Dendritic cell treated with granulocyte-macrophage colony-stimulating factor and Interleukin-4, amounts not matched to agents 40 ng/mL and 50 ng/mL, for 4 days (primary cell): ENCODE results near the gene LENG8.
"Not testable (repeated sequence)": the region's sequence is repeated elsewhere in the genome, so short reads cannot be mapped to it uniquely, and the experiment has no call there.

Source experiments
- H3K27ac Mint-ChIP-seq: one replicate; pipeline ENCODE4 v1.8.0; 2022; ENCODE audit warnings: mild to moderate bottlenecking, mixed read lengths
- H3K27me3 Mint-ChIP-seq: one replicate; pipeline ENCODE4 v1.8.0; 2022; ENCODE audit warnings: mild to moderate bottlenecking, mixed read lengths
- H3K36me3 Mint-ChIP-seq: one replicate; pipeline ENCODE4 v1.8.0; 2022; ENCODE audit warnings: low read depth, mixed read lengths
- H3K4me1 Mint-ChIP-seq: one replicate; pipeline ENCODE4 v1.8.0; 2022; ENCODE audit warnings: low read depth, mixed read lengths
- H3K4me3 Mint-ChIP-seq: one replicate; pipeline ENCODE4 v1.8.0; 2022; ENCODE audit warnings: mild to moderate bottlenecking, moderate library complexity, mixed read lengths
- H3K9me3 Mint-ChIP-seq: one replicate; pipeline ENCODE4 v1.8.0; 2022; ENCODE audit warnings: mixed read lengths
- intact Hi-C: fragments of 100-400 bp; cut with micrococcal nuclease; formaldehyde crosslinking; loops from one replicate; pipeline ENCODE4 v1.15.0; 2022

Gene LENG8

DNA sequence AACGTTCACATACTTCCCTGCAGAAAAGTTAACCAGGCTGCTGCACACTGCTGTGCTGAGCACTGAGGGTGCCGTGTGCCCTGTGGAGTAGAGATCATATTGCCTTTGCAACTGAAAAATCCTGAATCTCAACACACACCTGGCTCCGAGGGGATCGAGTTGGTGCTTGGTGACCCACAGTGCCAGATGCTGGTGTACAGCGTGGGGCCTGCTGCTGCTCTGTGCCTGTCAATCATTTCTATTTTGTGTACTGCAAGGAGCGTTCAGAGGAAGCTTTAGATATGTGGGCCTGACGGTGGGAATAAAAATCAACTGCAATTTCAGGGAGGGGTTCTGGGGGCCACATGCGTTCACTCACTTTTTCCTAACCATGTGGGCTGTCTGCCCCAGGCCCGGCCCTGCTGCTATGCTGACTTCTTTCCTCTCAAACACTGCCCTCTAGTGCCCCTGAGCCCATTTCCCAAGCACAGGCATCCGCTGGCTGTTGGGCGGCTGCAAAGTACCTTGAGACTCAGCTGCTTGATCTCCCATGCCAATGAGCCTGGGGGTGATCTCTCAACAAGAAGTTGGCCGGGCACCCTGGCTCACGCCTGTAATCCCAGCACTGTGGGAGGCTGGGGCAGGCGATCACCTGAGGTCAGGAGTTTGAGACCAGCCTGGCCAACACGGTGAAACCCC, 9.7 kb upstream of the LENG8 start:
- H3K27me3 Mint-ChIP-seq = peaks cover 6% of the 10 kb centered on the region

DNA sequence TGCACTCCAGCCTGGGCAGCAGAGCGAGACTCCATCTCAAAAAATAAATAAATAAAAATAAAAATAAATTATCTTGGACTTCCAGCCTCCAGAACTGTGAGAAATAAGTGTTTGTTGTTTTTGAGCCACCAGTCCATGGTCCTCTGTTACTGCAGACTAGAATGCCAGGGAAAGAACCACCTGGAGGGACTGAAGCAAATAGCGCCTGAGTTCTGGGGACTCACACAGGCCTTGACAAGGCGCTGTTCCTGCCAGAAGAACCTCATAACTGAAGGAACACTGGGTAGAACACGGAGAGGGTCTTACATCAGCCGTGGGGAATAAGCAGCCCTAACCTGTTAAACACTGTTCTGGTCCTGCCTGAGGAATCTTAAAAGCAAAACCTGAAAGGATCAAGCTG, 8.4 kb upstream of the LENG8 start:
- intact Hi-C loops = no loop called here
- Mint-ChIP-seq H3K4me3 (no peak overlapping the region), H3K9me3 (no peaks in the 10 kb centered on the region), H3K27me3 (no peaks in the 10 kb centered on the region), H3K4me1 (peaks cover 15% of the 10 kb centered on the region), H3K36me3 (peaks cover 91% of the 10 kb centered on the region), H3K27ac (no peak overlapping the region)

More for the DNA sequence above, 9.7 kb upstream of the LENG8 start:
- H3K9me3 Mint-ChIP-seq = no peaks in the 10 kb centered on the region
- intact Hi-C loops = no loop called here
- no peak overlapping the region for H3K27ac Mint-ChIP-seq
- no peak overlapping the region for H3K4me3 Mint-ChIP-seq
- peaks cover 86% of the 10 kb centered on the region for H3K36me3 Mint-ChIP-seq
- peaks cover 20% of the 10 kb centered on the region for H3K4me1 Mint-ChIP-seq

DNA sequence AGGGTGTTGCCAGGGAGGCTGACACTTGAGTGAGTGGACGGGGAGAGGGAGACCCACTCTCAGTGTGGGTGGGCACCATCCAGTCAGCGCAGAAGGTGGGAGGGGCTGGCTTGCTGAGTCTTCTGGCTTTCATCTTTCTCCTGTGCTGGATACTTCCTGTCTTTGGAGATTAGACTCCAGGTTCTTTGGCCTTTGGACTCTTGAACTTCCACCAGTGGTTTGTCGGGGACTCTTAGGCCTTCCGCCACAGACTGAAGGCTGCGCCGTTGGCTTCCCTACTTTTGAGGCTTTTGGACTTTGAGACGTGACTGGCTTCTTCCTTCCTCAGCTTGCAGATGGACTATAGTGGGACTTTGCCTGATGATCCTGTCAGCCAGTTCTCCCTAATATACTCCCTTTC, 4.3 kb upstream of the LENG8 start:
- peaks cover 19% of the 10 kb centered on the region for H3K4me1 Mint-ChIP-seq
- intact Hi-C loops = no loop called here
- no peaks in the 10 kb centered on the region for H3K9me3 Mint-ChIP-seq
- no peak overlapping the region for H3K27ac Mint-ChIP-seq
- no peaks in the 10 kb centered on the region for H3K27me3 Mint-ChIP-seq
- H3K36me3 Mint-ChIP-seq = peaks cover 78% of the 10 kb centered on the region
- no peak overlapping the region for H3K4me3 Mint-ChIP-seq

DNA sequence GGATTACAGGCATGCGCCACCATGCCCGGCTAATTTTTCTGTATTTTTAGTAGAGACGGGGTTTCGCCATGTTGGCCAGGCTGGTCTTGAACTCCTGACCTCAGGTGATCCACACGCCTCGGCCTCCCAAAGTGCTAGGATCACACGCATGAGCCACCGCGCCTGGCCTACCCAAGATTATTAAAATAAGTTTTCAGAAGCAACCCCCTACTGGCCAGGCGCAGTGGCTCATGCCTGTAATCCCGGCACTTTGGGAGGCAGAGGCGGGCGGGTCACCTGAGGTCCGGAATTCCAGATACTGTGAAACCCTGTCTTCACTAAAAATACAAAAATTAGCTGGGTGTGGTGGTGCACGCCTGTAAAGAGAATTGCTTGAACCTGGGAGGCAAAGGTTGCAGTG, 2.6 kb upstream of the LENG8 start:
- H3K27ac Mint-ChIP-seq, H3K27me3 Mint-ChIP-seq, H3K9me3 Mint-ChIP-seq, H3K4me3 Mint-ChIP-seq, intact Hi-C loops: not testable (repeated sequence)
- H3K36me3 Mint-ChIP-seq = peaks cover 78% of the 10 kb centered on the region
- peaks cover 35% of the 10 kb centered on the region for H3K4me1 Mint-ChIP-seq

DNA sequence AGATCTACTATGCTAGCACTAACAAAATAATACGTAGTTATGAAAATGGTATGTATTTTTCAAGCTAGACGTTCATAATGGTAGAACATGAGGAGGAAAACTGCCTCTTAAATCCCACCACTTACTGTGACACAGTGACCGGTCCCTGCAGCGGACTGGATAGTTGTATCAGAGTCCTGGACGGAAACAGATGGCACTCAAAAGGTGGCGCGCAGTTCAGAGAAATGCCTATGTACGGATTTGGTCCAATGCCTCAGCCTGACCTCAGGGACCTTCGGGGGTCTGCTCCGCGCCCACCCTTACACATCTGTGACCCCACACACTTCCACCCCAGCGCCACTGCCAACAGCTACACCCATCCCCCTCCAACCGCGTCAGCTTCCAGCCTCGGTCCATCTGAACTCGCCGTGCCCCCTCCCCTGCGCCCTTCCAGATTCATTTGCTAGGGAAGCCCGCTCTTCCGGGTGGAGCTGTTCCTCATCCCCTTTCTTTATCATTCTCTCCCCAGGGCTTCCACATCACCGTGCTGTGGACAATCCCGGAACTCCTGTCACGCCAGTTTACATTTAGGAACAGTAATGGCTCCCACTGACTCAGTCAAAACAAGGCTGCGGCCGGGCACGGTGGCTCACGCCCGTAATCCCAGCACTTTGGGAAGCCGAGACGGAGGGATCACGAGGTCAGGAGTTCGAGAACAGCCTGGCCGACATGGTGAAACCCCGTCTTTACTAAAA, 792 bp upstream of the LENG8 start:
- Mint-ChIP-seq H3K9me3 (no peaks in the 10 kb centered on the region), H3K27ac (peak overlapping the region; percentile 96), H3K4me3 (peak overlapping the region; percentile 96), H3K4me1 (peaks cover 46% of the 10 kb centered on the region), H3K36me3 (peaks cover 78% of the 10 kb centered on the region), H3K27me3 (no peaks in the 10 kb centered on the region)
- intact Hi-C loops = loop anchor here (1.0 kb wide), 1 partner anchor 14 kb away; no protein-coding TSS in a partner anchor

DNA sequence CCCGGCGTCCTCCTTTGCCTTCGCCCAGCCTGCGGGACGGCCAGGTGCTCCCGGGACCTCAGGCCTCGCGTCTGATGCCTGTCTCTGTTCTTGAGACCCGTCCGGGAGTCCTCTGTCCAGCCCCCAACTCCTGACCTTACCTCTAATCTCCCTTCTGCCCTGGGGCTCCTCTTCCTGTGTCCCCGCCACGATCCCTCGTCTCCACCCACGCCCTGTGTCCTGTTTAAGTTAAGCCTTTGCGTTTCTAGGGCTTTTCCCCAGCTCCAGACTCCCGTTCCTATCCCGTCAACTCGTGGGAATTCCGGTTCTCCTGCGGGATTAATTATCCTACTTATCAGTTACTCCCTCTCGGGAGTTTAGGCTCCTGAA, 686 bp downstream of the LENG8 start:
- Mint-ChIP-seq H3K9me3 (no peaks in the 10 kb centered on the region), H3K36me3 (peaks cover 83% of the 10 kb centered on the region), H3K27me3 (no peaks in the 10 kb centered on the region), H3K4me3 (peak overlapping the region; percentile 96), H3K4me1 (peaks cover 52% of the 10 kb centered on the region), H3K27ac (peak overlapping the region; percentile 96)
- intact Hi-C loops = no loop called here

DNA sequence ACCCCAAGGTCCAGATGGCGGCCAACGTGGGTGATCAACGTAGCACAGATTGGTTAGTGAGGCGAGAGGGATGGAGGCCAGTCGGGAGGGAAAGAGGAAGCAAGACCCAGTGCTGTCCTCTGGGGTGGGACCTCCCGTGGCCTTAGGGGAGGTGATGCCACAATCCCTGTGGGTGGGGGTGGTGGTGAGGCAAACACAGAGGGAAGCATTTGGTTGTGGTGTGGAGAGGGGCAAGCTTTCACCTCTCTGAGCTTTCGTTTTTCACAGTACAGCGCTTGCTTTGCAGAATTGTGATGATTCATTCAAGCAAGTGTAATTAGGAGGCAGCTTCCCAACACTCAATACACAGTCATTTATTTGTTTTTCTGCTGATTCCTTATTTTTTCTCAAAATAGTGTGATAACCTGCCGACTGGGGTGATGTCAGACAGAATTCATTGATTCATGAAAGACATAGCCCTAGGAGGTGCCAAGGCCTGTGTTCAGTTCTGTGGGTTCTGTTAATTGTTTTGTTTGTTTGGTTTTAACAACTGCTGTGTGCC, 2.4 kb downstream of the LENG8 start:
- peaks cover 86% of the 10 kb centered on the region for H3K36me3 Mint-ChIP-seq
- peak overlapping the region; percentile 96 for H3K4me3 Mint-ChIP-seq
- no peaks in the 10 kb centered on the region for H3K27me3 Mint-ChIP-seq
- peaks cover 52% of the 10 kb centered on the region for H3K4me1 Mint-ChIP-seq
- H3K27ac Mint-ChIP-seq = peak overlapping the region; percentile 96
- no peaks in the 10 kb centered on the region for H3K9me3 Mint-ChIP-seq
- intact Hi-C loops = no loop called here

DNA sequence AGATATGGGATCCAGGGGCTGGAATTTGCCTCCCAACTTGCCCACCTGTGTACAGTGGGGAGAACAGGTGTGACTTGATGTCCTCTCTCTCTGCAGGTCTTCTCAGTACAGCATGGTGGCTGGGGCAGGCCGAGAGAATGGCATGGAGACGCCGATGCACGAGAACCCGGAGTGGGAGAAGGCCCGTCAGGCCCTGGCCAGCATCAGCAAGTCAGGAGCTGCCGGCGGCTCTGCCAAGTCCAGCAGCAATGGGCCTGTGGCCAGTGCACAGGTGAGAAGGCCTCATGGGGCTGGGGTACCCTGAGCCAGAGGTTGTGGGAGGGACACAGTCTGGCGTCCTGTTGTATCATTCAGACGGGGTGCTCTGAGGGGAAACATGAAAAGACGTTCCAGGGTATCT, 3.0 kb downstream of the LENG8 start:
- Mint-ChIP-seq H3K4me1 (peaks cover 48% of the 10 kb centered on the region), H3K27me3 (no peaks in the 10 kb centered on the region), H3K27ac (no peak overlapping the region), H3K4me3 (no peak overlapping the region), H3K36me3 (peaks cover 92% of the 10 kb centered on the region), H3K9me3 (no peaks in the 10 kb centered on the region)
- intact Hi-C loops = no loop called here

DNA sequence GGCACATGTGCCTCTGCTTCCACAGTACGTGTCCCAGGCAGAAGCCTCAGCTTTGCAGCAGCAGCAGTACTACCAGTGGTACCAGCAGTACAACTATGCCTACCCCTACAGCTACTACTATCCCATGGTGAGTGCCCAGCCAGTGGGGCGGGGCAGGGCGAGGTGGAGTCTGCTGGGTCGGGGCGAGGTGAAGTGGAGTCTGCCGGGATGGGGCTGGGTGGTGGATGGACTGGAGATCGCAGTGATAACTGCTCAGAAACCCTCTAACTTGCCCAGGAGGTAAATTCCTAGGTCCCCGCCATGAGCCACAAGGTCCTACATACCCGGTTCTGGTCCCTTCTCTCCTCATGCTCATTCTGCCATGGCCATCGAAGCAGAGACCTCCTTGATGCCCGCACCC, 3.6 kb downstream of the LENG8 start:
- H3K36me3 Mint-ChIP-seq = peaks cover 98% of the 10 kb centered on the region
- H3K27ac Mint-ChIP-seq = no peak overlapping the region
- no peak overlapping the region for H3K4me3 Mint-ChIP-seq
- no peaks in the 10 kb centered on the region for H3K27me3 Mint-ChIP-seq
- intact Hi-C loops = no loop called here
- no peaks in the 10 kb centered on the region for H3K9me3 Mint-ChIP-seq
- peaks cover 42% of the 10 kb centered on the region for H3K4me1 Mint-ChIP-seq

DNA sequence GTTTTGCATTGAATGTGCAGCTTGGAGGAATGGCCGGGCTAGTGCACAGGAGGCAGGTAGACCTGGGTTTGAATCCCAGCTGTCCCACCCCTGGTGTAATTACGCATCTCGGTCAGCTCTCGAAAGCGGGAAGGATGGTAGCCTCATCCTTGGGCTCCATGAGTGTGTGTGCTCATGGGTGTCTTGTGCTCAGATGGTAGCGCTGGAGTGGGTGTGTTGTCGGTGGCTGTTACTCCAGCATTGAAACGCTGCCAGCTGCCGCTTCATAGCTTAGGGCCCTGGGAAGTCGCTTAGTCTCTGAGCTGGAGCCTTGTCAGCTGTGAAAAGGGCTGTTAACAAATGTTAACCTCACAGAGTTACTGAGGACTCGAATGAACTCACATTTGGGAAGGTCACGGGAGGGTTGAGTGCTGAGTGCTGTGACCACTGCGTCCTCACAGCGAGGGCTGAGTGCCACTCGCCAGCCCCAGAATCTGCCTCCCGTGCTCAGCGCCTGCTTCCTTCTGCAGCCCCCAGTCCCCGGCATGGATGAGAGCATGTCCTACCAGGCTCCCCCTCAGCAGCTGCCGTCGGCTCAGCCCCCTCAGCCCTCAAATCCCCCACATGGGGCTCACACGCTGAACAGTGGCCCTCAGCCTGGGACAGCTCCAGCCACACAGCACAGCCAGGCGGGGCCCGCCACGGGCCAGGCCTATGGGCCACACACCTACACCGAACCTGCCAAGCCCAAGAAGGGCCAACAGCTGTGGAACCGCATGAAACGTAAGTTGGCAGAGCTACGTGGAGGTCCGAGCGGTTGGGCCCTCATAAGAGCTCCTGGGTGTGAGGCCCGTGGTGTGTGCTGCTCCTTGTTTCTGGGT, 5.2 kb downstream of the LENG8 start:
- intact Hi-C loops = no loop called here
- Mint-ChIP-seq H3K9me3 (no peaks in the 10 kb centered on the region), H3K27ac (no peak overlapping the region), H3K4me3 (no peak overlapping the region), H3K4me1 (peaks cover 49% of the 10 kb centered on the region), H3K36me3 (peaks cover 100% of the 10 kb centered on the region), H3K27me3 (no peaks in the 10 kb centered on the region)

DNA sequence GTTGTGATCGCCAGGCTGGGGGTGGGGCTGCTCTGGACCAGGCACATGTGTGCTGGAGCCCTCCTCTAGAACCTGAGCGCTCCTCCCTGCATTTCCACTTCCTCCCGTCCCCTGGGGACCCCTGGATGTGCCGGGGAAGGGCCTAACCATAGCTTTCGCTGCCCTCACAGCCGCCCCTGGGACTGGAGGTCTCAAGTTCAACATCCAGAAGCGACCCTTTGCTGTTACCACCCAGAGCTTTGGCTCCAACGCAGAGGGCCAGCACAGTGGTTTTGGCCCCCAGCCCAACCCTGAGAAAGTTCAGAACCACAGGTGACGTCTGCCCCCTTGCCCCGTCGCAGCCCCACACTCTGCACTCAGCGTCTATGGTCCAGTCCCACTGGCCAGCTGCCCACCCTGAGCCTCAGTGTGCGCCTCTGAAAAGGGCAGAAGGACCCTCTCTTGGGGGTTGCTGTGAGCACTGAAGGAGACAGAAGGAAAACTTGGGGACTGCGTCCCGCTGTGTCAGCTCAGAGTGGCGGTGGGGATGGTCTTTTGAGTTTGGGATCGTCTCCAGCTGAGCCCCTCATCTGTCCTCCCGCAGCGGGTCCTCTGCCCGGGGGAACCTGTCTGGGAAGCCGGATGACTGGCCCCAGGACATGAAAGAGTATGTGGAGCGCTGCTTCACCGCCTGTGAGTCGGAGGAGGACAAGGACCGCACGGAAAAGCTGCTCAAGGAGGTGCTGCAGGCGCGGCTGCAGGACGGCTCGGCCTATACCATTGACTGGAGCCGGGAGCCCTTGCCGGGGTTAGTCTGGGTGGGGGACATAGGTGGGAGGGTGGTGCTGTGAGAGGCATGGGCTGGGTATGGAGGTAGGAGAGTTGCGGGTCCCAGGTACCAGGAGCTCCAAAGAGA, 6.0 kb downstream of the LENG8 start:
- Mint-ChIP-seq H3K36me3 (peaks cover 100% of the 10 kb centered on the region), H3K9me3 (no peaks in the 10 kb centered on the region), H3K27ac (no peak overlapping the region), H3K27me3 (no peaks in the 10 kb centered on the region), H3K4me3 (no peak overlapping the region), H3K4me1 (peaks cover 54% of the 10 kb centered on the region)
- intact Hi-C loops = no loop called here

DNA sequence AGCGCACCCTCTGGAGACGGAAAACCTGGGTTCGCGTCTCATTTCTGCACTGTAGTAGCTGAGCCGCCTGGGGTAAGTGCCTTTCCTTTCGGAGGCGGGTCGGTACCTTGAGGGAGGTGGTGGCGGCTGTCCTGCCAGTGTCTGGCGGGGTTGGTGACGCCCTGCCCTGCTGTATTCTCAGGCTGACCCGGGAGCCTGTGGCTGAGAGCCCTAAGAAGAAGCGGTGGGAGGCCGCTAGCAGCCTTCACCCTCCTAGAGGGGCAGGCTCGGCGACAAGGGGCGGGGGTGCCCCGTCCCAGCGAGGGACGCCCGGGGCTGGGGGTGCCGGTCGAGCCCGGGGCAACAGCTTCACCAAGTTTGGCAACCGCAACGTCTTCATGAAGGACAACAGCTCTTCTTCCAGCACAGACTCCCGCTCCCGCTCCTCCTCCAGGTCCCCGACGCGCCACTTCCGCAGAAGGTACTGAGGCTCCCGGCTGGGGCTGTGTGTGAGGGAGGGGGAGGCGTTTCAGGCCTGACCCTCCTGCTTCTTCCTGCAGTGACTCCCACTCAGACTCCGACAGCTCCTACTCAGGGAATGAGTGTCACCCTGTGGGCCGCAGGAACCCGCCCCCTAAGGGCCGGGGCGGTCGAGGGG, 6.9 kb downstream of the LENG8 start:
- Mint-ChIP-seq H3K4me1 (peaks cover 52% of the 10 kb centered on the region), H3K27ac (no peak overlapping the region), H3K4me3 (no peak overlapping the region), H3K36me3 (peaks cover 100% of the 10 kb centered on the region), H3K27me3 (no peaks in the 10 kb centered on the region), H3K9me3 (no peaks in the 10 kb centered on the region)
- intact Hi-C loops = no loop called here
